GM19328 (cell line): ENCODE measurements around the gene ZDBF2.
"Not testable (repeated sequence)": the region's sequence is repeated elsewhere in the genome, so short reads cannot be mapped to it uniquely, and the experiment has no call there.

Experiments used
- ATAC-seq: cut with Tn5 transposase; IDR thresholded peaks from one replicate; pipeline ENCODE4 v1.9.1; 2021; ENCODE audit warnings: mild to moderate bottlenecking, moderate library complexity; ENCODE audit not compliant: unreplicated experiment

The ZDBF2 gene

DNA sequence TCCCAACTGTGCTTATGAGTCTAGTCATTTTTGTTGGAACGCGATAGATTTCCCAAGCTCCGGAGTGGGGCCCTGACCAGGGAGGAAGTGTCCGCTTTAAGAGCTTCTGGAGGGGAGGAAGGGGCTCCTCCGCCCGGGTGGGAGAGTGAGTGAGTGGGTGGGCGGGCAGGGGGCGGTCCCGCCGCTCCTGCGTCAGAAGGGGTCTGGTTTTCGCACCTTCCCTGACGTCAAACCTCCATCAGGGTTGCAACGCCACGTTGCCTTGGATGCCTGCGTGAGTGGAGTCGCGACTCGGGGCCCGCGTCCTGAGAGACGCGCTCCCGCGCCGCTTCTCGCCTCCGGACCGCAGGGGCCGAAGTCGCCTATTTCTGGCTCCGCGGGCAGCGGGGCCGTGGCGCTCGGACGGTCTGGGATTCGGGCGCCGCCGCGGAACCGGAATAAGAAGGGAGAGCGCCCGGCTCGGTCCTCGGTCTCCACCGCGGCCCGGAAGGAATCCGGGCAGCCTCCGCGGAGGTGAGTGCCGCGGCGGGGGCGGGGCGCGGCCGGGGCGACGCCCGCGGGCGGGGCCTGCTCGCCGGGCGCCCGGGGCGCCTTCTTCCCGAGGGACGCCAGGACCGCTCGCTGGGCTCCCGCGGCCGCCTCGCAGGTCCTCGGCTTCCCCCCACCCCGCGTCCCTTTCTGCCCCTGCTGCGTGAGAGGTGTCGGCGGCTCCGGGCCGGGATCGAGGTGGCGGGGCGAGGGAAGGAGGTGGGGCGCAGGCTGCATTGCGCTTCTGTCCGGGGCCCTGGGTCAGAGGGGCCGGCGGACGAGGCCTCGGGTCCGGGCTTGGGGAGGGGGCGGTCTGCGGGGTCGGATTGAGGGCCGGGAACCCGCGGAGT, at the start of gene ZDBF2:
TSS of gene ZDBF2 (plus strand) at position 230 of the 878 bp plus-strand sequence. CDS start 7,187 bp downstream, outside the sequence.
- peak; percentile 78 for ATAC-seq

DNA sequence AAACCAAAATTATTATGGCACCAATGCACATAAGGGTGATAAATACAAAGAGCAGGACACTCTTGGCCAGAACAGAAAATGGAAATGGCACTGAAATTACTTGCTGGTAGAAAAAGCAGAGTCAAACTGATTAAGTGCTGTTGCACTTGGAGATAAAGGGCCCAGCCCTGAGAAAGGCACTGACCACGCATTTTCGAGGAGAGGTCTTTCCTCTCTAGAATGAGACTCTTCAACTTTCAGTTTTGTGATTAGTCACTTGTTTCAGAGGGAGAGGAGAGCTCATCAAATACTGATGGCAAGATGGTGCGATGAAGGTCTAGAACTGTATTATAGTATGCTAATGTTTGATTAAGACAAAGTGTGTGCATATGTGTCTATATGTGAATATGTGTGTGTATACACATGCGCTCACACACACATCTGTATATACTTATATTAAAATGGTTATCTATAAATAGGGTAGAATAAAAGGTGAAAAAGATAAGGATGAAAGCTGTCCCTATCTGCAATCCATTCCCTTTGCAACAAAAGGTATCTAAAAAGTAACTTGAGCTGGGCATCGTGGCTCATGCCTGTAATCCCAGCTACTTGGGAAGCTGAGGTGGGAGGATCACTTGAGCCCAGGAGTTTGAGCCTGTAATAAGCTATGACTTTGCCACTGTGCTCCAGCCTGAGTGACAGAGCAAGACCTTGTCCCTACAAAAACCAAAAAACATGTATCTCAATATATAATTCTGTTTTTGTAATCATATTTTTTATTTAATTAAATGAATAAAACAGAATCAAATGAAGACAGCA, 48.8 kb upstream of the ZDBF2 start:
- ATAC-seq: peak; percentile 78

DNA sequence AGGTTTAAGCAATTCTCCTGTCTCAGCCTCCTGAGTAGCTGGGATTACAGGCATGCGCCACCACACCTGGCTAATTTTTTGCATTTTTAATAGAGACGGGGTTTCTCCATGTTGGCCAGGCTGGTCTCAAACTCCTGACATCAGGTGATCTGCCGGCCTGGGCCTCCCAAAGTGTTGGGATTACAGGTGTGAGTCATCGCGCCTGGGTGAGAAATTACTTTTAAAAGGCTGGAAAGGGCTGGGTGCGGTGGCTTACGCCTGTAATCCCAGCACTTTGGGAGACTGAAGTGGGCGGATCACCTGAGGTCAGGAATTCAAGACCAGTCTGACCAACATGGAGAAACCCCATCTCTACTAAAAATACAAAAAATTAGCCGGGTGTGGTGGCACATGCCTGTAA, 45.8 kb upstream of the ZDBF2 start:
- not testable (repeated sequence) for ATAC-seq

DNA sequence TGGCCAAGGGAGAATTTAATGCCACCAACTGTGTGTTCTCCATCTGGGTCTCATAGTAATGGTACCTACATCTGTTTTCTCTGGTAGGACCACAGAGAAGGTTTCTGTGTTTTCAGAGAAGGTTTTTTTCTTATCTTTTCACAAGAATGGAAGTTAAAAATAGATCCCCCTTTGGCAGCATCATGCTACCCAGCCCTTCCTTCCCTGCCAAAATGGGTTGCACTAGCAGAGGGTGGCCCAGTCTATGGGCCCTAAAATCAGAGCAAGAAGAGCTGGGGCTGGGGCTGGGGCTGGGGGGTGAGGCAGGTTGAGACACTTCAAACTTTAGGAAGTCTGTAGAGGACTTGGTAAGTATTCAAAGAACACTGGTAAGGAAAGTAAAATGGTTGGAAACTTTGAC, 44.8 kb upstream of the ZDBF2 start:
- no peak for ATAC-seq

DNA sequence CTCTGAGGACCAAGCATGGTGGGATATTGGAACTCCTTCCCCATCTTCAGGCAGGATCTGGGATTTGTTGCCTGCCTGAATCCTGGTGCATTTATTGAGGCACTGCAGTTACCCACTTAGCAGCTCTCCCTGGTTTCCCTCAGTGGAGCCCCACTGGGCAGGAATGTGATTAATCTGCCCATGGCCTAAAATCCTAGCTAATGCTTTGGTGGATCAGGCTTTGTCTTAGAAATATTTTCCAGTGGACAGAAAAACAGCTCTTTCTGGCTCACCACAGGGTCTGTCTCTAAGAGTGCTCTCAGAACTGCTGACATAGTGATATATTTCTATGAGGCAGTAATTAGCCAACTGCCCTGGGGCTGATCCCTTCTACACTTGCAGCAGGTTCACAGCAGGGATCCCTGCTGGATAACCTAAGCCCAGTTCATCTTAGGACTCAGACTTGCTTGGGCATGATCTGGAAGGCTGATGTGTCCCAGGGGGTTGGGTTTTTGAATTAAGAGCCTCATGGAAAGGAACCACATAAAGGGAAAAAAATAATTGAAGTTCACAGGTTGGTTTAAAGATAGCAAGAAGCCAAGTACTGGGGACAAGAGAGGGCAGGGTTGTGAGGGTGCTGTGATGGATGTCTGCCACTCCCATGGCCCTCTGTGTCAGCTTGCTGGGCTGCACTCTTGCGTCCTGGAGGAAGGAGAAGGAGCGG, 44.3 kb upstream of the ZDBF2 start:
- ATAC-seq: no peak

DNA sequence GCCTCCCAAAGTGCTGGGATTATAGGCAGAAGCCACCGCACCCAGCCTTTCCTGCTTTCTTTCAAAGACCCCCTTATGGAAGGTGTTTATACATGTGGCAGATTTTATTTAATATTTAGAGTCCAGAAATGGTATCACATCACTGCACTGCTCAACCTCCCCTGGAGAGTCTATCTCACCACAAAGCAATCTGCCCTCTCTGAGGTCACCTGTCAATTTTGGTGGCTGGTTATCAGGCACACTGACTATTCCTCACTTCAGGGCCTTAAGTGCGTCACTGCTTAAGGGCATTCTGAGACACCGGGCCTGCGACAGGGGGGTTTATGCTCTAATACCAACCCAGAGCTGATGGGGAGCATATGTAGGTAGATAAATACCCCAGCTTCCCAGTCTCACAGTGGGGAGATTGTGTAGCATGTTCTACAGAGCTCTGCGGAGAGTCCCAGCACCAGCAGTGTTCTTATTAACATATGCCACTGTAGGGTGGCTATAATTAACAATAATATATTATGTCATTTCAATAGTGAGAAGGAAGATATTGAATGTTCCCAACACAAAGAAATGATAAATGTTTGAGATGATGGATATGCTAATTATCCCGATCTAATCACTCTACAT, 42.7 kb upstream of the ZDBF2 start:
- ATAC-seq: no peak

DNA sequence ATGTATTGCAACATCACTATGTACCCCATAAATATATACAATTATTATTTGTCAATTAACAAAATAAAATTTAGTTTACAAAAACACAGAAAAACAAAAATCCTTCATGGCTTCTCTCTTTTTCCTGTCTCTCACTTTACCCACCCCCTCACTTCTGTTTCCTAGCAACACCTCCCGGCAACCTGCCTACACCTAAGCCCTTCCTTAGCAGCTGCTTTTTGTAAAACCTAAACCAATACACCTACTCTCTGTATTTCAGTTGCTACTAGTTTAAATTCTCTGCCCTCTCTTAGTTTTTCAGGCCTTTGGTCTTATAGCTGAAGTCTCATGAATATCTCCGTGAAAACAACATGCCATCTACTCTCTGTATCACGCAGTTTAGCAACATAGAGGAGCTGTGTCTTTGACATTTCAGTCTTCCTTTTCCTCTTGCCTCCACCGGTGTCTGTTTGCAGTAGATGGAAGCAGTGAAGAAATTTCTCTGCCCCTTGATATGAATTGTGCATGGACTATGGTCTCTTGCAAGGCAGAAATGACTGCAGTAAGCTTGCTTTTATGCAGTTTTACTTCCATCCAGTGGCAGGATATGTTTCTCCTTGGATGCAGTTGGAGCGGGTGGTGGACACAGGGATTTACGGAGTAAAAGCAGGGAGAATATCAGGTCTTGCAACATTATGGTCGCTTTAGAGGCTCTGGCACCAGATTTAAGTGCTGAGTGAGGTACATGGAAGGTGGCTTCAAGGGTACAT, 42.0 kb upstream of the ZDBF2 start:
- no peak for ATAC-seq

DNA sequence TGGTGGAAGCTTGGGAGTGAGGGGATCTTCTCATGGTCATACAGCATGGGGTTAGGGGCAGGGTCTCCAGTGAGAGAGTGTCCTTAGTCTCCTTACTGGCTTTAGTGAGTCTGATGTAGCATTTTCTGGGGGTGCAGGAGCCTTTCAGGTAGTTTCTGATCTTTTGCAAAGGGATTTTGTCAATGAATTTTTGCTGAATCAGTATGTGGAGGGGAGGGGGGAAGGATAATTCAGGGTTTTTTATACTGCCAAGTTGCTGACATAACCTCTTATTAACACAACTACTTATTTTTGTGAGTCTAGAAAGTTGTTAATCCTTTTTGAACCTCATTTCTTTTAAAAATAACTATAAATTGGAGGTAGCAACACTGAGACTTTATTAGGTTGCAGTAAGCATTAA, 35.3 kb upstream of the ZDBF2 start:
- no peak for ATAC-seq

DNA sequence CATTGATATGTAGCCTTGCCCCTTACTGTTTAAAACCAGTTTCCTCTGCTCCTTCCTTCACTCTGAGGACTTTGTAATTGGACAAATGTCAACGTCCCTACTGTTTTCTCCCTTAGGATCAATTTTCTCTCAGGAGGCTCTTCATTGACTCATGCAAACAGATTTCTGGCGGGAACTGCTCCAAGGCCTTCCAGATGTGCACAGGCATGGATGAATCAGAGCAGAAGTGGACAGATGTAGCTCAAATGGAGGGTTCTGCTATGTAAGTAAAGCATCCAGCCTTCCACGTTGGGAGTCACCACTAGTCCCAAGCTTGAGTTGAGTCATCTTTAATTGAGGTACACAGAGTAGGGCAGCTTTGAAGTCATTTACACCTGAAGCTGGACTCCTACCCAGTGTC, 34.1 kb upstream of the ZDBF2 start:
- no peak for ATAC-seq

DNA sequence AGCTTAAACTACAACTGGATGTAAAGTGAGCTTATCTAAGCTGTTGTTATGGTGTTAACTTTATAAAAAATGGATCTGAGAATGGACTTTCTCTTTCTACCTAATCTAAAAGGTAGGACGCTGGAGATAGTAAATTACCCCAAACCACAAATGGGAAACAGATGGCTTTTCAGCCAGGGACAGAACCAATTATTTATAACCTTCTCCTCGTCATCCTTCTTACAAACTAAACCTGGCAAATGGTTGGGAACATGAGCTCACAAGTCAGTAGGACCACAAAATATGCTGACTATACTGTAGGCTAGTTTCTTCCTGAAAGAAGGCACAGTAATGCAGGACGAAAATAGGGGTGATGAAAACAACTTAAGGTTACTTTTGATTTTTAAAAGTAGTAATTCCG, 32.7 kb upstream of the ZDBF2 start:
- no peak for ATAC-seq

DNA sequence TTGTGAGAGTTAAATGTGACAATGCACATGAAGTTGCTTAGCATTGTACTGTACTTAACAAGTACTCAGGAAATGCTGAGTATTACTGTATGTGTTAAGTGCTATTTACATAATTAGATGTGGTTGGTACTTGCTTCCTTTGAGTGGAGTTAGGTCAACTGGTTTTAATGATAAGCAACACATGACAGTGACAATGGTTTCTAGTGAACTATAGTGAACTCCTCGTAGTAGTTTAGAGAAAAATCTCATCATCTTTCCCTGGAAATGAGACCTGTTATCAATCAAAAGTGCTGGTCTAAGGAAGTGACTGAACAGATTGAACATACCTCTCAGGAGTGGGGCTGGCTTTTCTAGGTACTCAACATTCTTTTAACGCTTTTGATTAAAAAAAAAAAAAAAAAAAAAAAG, 29.2 kb upstream of the ZDBF2 start:
- ATAC-seq: peak; percentile 57

DNA sequence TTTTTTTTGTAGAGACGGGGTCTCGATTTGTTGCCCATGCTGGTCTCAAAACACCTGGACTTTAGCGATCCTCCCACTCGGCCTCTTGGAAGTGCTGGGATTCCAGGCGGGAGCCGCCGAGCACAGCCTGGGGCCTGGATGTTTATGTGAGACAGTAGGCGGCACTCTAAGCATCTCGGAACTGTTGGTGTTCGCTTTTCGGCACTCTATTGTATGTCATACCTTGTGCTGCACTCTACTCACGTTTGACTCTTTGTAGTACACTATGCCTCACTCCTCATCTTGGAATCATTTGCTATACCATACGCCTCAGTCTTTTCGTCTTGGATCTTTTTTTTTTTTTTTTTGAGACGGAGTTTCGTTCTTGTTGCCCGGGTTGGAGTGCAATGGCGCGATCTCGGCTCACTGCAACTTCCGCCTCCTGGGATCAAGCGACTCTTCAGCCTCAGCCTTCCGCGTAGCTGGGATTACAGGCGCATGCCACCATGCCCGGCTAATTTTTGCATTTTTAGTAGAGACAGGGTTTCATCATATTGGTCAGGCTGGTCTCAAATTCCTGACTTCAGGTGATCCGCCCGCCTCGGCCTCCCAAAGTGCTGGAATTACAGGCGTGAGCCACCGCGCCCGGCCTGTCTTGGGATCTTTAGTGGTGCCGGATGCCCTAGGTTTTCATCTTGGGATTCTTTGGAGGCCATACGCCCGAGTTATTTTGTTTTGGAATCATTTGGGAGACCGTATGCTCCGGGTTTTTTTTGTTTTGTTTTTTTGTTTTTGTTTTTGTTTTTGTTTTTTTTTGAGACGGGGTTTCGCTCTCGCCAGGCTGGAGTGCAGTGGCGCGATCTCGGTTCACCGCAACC, 24.2 kb upstream of the ZDBF2 start:
- no peak for ATAC-seq

DNA sequence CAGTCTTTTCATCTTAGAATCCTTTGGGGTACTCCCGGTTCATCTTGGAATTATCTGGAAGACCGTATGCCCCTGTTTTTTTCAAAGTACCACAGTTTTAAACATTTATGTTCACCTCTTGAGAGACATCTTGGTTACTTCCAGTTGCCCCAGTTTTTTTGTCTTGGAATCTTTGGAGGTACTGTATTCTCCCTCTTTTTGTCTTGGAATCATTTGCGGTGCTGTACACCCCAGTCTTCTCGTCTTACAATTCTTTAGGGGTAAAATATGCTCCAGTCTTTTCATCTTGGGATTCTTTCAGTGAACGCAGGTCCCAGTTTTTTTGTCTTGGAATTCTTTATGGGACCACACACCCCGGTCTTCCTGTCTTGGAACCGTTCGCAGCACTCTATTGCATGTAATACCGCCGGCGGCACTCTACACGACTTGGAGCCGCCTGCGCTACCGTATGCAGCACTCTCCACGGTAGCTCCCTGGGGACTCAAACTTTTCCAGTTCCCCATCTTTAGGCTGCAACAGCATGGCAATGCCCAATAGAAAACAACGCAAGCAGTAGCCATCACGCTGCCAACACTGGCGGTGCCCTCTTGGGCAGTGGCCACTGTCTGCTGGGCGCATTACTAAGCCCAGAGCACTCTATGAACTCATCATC, 21.2 kb upstream of the ZDBF2 start:
- ATAC-seq: no peak

DNA sequence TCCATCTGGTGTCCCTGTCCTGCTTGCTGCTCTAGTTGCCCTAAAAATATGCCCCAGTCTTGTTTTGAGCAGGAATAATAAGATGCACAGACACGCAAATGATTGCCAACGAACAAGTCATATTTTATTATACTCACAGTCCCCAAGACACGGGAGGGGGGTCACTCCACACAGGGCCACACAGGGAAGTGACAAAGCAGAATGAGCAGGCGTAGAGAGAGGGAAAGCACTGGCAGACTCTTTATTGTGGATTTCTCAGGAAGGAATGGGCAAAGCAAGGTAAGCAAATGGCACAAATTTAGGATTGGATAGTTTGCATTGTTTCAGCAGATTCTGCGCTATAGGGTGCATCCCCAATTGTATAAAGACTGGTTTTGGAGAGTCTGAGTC, 20.7 kb upstream of the ZDBF2 start:
- no peak for ATAC-seq

DNA sequence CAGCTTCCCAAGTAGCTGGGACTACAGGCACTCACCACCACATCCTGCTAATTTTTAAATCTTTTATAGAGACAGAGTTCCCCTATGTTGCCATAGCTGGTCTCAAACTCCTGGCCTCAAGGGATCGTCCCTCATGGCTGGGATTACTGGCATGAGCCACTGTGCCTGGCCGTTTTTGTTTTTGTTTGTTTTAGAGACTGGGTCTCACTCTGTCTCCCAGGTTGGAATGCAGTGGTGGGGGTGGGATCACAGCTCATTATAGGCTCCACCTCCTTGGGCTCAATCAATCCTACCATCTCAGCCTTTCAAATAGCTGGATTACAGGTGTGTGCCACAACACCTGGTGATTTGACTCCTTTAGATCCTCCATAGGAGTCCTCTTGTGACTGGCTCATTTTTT, 19.5 kb upstream of the ZDBF2 start:
- no peak for ATAC-seq

DNA sequence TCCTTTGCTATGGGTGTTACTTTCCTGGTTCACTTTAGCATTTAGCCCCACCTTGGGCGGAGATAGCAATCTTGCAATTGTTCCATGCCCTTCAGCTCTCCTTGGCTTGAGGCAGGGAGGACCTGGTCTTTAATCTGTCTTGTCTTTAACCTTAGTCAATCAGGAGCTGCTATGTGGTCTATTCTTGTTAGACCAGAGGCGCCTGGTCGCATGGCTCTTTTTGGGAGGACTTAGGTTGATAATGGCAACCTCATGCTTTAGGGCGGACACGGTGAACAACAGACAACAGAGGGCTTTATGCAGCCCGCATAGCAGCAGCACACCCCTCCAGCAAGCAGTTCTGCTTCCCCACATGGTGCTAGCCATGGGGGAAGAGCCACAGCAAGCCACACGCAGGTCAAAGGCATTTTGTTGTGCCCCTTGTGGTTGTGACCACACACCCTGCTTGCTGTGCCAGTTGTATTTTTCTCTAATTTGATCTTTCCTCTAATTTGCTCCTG, 17.7 kb upstream of the ZDBF2 start:
- no peak for ATAC-seq

DNA sequence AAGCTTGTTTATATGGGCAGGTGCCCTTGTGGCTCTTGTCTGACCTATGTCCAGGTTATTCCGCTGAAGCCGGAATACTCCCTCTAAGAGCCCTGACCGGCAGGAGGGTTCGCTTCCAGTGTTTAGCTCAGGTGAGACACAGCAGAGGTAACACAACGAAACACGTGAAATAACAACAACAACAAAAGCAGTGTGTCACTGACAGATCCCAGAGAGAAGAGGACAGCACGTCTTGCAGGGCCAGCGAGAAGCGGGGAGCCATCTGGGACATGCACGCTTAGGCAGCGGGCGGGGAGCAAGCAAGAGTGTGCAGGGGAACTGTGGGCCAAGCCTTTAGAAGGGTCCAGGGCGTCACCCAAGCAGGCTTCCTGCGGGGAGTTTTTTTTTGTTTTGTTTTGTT, 17.1 kb upstream of the ZDBF2 start:
- ATAC-seq: no peak

DNA sequence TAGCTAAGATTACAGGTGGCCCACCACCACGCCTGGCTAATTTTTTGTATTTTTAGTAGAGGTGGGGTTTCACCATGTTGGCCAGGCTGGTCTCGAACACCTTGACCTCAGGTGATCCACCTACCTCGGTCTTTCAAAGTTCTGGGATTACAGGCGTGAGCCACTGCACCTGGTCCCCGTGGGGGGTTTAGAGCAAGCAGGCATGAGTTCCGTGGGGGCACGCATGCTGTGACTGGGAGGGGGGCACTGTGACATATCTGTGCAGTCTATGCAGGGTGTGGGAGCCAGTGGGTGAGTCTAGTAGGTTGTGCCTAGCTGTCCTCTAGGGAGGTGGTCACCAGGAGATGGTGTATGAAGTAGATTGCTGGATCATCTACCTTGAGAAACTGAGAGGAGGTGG, 16.6 kb upstream of the ZDBF2 start:
- no peak for ATAC-seq

DNA sequence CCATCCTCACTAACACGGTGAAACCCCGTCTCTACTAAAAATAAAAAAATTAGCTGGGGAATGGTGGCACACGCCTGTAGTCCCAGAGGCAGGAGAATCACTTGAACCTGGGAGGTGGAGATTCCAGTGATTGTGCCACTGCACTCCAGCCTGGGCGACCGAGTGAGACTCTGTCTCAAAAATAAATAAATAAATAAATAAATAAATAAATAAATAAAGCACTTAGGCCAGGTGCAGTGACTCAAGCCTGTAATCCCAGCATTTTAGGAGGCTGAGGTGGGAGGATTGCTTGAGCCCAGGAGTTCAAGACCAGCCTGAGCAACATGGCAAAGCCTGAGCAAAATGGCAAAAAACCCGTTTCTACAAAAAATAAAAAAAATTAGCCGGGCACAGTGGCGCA, 15.8 kb upstream of the ZDBF2 start:
- ATAC-seq: not testable (repeated sequence)
